UCSD-AML1 (cell line): ENCODE results near the gene ANKRD13B.

Experiments
- DNase-seq: peaks from one replicate; lab custom pipeline; 2025; ENCODE audit not compliant: unreplicated experiment; lab: John Stamatoyannopoulos, UW

The ANKRD13B gene

GRCh38 chr17:29594519-29595090 lies 1.7 kb downstream of the ANKRD13B start:
- no peak for DNase-seq

GRCh38 chr17:29595107-29595942 lies 2.4 kb downstream of the ANKRD13B start:
- no peak for DNase-seq

GRCh38 chr17:29595943-29596774 lies 3.2 kb downstream of the ANKRD13B start:
- no peak for DNase-seq

DNA sequence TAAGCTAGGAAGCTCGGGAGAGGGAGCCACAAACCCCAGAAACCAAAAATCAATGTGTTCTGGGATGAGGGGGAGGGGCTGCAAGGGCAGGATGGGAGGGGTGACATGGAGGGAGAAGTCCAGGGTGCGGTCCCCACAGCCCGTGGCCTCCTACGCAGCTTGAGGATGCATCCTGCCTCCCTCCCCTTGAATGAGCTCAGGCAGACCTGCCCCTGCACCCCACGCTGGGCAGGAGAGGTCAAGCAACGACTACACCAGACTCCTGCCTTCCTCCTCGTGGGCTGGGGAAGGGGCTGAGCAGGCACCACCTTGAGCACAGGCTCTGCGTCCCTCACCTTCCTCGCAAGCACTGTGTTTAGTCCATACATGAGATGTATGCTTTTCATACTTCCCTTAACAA lies 3.9 kb downstream of the ANKRD13B start:
- DNase-seq, result no peak

DNA sequence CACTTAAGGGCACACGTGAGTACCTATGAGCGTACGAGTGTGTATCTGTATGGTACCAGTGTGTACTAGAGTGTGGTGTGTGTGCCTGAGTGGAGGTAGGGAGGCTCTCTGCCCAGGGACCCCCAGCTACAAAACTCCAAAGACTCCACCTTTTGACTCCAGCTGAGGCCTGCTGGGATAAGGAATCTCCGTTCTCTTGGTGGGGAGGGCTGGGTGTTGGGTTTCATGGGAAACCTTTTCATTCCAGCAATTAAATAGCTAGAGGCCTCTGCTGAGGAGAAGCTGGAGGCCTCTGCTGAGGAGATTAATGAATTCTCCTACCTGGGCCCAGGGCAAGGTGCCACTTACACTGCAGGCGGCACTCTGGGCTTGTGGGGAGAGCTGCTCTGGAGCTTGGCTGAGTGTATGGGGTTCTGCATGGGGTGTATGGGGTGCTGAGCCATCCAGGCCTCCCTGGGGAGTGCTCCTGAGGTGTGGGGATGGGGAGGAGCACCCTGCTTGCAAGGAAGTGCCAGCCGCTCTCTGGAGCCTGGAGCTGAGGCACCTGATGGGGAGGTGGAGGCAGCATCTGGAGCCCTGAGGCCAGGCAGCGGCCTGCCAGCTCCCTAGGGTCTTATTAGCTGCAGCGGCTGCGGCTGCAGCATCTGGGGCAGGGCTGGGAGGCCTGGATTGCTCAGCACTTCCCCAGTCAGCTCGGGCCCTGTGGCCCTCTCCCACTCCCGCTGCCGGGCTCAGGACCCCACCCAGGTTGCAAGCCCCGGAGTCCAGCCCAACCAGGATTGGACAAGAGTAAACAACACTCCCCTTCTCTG lies 4.6 kb downstream of the ANKRD13B start:
- no peak for DNase-seq

DNA sequence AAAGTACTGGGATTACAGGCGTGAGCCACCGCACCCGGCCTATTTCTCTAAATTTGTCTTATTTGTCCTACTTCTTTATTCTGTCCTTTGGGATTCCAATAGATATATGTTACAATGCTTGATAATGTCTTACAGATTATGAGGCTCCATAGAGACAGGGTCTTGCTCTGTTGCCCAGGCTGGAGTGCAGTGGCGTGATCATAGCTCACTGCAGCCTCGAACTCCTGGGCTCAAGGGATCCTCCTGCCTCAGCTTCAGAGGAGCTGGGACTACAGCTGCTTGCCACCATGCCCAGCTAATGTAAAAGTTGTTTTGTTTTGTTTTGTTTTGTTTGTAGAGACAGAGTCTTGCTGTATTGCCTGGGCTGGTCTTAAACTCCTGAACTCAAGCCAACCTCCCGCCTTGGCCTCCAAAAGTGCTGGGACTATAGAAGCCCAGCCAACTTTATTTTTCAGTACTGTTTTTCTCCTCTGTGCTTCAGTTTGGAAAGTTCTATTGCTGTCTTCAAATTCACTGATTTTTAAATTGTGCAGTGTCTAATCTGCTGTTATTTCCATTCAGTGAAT lies 10.3 kb downstream of the ANKRD13B start:
- no peak for DNase-seq

GRCh38 chr17:29607557-29608195 lies 14.7 kb downstream of the ANKRD13B start:
- no peak for DNase-seq

DNA sequence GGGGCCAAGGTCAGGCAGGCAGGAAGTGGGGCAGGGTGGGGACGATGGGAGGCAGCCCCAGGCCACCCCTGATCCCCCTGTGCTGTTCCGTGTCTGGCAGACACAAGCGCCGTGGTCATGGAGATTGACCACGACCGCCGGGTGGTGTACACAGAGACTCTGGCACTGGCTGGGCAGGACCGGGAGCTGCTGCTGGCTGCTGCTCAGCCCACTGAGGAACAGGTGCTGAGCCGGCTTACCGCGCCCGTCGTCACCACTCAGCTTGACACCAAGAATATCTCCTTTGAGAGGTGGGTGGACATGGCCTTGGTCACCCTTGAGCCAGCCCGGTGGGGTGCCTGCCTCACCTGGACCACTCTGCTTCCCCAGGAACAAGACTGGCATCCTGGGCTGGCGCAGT lies 16.1 kb downstream of the ANKRD13B start:
- no peak for DNase-seq

GRCh38 chr17:29610395-29610794 lies 17.5 kb downstream of the ANKRD13B start:
- no peak for DNase-seq

GRCh38 chr17:29611351-29612093 lies 18.6 kb downstream of the ANKRD13B start:
- DNase-seq, result no peak

GRCh38 chr17:29612094-29612403 lies 19.1 kb downstream of the ANKRD13B start:
- no peak for DNase-seq

- DNase-seq, result no peak
Measured at GRCh38 chr17:29612404-29613280, 19.7 kb downstream of the ANKRD13B start.

- DNase-seq, result peak; percentile 89
Measured at GRCh38 chr17:29613352-29613837, 20.5 kb downstream of the ANKRD13B start.

- DNase-seq, result no peak
Measured at GRCh38 chr17:29613856-29614255, 20.9 kb downstream of the ANKRD13B start.

- no peak for DNase-seq
Measured at GRCh38 chr17:29614349-29615047, 21.6 kb downstream of the ANKRD13B start.

DNA sequence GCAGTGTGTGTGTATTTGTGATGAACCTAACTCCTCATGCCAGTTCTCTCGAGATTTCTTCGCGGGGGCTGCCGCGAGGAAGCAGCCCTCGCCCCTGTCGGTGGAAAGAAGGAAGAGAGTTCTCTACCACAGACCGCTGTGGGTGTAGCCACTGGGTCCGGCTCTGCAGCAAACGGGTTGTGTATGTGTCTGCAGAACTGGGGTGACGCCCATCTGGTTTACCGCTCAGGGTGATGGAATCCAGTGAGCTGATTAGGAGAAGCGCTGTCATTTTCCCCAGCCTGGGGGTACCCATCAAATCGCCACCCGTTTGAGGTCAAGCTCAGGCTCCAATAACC lies 22.1 kb downstream of the ANKRD13B start:
- DNase-seq, result peak; percentile 74

- DNase-seq, result peak; percentile 92
Measured at GRCh38 chr17:29615492-29616299, 22.8 kb downstream of the ANKRD13B start.
